Measurements from ENCODE around the gene NKX2-2. TPM values are rescaled to one million over a fixed set of nuclear protein-coding genes. Genes with fewer than 3 reads are reported as not detected.

NKX2-2 gene
- not detected for polyA plus RNA-seq (ENCODE audit: insufficient read length)
- long read RNA-seq, donor 1, result 0 reads
- long read RNA-seq, donor 2, result 0 reads
- long read RNA-seq, donor 3, result 0 reads
- long read RNA-seq, donor 4, result 0 reads
- long read RNA-seq, donor 5, result 0 reads
- long read RNA-seq, donor 6, result 0 reads
- long read RNA-seq, donor 7, result 0 reads
- long read RNA-seq, donor 8, result 0 reads

DNA sequence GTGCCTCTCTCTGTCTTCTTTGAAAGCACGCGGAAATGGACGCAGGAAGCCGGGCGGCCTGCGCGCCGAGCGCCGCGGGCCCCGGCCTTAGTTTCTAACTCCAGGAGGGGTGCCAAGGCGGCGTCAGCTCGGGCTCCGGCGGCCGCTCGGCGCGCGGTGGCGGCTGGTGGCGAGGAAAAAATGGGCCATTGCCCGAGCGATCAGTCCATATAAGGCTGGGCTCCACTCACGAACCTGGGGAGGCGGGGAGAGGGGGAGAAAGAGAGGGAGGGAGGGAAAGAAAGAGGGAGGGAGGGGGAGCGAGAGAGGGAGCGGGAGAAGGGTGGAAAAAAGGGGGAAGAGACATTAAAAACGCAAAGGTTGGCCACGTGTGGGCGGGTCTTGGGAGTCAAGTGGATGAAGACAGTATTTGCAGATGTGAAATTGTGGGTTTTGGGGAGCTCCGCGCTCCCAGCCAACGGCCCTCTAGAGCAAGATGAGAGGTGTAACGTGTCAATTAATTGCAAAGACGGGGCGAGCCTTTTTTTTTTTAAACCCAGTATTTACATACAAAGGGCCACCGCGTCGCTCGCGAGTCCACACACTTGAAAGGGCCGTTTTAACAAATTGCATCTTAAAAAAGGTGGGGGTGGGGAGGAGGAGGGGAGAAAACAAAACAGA, at the start of gene NKX2-2:
NKX2-2 (minus strand) TSS at position 184 of the 660 bp plus-strand sequence. CDS start 395 bp downstream, outside the sequence.
- no peak for DNase-seq

DNA sequence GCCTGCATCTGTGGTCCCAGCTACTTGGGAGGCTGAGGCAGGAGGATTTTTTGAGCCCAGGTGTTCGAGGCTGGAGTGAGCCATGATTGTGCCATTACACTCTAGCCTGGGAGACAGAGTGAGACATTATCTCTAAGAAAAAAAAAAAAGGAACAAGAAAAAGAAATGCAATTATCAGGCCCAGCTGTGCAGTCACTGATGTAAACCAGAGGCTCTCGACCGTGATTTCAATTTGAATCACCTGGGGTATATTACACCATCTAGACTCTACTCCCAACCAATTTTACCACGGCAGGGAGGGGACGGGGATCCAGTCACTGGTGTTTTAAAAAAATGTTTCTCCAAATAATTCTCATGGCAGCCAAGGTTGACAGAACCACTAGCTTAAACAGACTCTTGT, 48.8 kb upstream of the NKX2-2 start:
- DNase-seq, result no peak

DNA sequence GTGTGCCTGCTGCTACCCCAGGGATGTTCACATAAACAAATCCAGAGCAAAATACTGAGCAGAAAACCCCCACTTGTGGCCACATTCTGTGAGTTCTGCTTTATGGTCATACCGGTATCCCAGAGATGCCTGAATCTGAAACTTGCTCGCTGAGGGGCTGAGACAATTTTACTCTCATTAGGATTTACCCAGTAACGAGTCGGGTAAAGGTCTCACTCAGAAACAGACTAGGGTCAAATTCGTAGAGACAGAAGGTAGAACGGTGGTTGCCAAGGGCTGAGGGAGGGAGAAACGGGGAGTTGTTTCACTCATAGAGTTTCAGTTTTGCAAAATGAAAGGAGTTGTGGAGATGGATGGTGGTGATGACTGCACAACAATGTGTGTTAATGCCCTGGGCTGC, 45.4 kb upstream of the NKX2-2 start:
- no peak for DNase-seq

DNA sequence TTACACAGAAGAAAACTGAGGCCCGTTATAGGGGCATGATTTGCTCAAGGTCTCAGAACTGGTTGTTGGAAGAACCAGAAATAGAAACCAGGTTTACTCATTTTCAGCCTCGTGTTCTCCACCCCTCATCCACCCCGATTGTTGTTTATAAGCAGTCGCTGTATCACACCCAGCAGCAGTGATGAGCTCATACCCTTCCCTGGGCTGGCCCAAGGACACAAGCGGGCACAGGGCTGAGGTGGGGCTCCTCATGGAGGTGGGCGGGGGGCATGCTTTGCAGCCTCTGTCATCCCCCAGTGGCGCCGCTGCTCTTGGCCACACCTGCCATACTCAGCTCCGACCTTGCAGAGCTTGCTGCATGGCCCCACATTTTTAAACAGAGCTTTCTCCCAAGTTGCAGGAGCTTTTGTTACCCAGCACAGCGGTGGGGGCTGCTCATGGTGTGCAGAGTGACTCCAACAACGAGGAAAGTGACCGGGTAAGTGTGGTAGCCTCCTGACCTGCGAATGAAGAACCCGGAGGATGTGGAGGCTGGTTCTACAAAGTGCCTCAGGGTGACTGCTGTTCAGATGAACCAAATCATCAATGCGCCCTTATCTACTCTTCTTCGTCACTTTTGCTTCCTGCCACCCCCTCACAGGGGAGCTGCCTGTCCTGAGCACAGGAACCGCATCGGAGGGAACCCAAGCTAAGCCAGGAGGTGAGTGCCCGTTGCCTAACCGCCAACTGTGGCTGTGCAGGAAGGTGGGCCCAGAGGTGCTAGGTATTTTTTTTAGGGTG, 43.6 kb upstream of the NKX2-2 start:
- no peak for DNase-seq

DNA sequence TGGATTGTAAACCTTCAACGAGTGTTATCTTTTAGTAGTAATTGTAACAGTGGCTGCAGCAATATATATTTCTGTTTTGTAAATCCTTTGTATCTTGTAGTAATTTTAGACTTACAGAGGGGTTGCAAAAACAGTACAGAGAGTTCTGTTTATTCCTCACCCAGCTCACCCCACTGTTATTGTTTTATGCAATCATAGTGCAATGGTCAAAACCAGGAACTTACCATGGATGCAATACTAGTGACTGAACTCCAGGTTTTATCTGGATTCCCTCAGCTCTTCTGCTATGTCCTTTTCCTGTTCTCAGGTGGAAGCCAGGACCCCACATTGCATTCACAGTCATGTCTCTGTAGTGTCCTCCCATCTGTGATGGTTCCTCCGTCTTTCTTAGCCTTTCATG, 42.5 kb upstream of the NKX2-2 start:
- no peak for DNase-seq

DNA sequence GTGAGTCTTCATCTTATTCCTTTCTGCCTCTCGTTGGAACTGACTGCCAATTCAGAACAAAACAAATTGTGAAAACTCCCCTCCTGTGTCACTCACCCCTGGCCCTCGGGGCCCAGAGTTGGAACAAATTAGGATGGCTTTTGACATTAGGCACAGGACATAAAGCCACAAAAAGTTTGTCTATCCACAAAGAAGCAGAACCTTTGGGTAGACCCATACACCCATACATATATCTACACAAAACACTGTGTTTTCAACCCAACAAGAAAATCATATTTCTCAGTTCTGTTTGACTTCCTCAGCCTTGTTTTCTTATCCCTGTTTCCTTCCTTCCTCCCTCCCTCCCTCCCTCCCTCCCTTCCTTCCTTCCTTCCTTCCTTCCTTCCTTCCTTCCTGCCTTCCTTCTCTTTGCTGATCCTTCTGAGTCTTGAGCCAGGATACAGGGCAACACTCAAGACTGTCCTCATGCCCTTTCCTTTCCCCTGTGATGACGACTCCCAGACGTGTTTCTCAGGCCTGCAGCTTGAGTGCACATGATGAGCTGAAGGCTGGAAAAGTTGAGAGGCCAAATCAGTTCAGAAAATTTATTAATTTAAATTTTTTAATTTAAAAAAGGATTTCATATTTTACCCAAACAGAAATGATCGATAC, 41.7 kb upstream of the NKX2-2 start:
- DNase-seq, result no peak

DNA sequence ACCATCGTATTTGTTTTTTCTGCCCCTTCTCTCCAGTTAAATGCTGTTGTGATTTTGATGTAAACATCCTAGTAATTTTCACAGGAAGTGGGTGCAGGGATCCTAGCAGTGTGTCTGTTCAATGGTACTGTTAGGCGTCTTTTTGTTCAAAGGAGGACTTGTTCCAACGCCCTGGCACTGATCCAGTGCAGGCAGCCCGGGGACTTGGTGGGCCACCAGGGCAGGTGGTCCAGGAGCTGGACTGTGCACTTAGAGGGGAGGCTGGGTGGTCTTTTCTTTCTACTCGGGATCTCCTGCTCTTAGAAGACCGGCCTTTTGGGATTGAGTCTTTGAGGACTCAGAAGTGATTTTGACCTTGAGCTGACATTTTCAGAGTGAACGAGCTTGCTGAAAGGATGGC, 41.1 kb upstream of the NKX2-2 start:
- DNase-seq, result no peak

DNA sequence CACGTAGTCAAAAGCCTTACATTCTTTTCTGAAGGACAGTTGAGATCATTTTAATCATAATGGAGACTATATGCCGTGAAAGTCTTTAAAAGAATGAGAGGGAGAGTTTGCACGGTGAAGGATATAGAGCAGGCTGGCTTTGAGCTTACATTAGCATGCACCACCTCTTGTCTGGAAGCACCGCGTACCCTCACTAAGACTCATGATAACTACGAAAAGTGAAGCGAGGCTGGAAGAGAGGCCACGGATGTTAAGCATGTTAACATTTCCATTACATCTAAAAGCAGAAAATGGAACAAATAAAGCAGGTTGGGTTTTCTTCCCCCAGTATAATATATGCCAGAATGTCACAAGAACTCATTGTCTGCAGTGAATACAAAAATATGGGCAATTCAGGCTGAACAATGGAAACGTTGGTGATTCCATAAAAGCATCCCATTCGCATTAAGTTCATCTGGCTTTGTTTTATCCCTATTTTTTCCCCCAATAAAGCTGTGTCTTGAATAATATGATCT, 40.6 kb upstream of the NKX2-2 start:
- no peak for DNase-seq

DNA sequence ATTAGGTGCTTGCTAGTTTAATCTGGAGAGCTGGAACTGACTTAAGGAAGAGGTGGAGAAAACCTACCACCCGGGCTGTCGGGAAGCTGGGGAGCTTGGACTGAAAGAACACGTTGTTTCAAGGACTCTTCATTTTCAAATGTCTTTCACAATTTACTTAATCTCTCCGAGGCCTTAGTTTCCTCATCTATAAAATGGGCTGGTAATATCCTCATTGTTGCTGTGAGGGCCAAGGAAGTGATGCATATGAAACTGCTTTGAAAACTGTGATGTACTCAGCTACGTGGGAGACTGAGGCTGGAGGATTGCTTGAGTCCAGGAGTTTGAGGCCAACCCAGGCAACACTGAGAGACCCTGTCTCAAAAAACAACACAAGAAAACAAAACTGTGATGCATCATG, 36.7 kb upstream of the NKX2-2 start:
- no peak for DNase-seq

DNA sequence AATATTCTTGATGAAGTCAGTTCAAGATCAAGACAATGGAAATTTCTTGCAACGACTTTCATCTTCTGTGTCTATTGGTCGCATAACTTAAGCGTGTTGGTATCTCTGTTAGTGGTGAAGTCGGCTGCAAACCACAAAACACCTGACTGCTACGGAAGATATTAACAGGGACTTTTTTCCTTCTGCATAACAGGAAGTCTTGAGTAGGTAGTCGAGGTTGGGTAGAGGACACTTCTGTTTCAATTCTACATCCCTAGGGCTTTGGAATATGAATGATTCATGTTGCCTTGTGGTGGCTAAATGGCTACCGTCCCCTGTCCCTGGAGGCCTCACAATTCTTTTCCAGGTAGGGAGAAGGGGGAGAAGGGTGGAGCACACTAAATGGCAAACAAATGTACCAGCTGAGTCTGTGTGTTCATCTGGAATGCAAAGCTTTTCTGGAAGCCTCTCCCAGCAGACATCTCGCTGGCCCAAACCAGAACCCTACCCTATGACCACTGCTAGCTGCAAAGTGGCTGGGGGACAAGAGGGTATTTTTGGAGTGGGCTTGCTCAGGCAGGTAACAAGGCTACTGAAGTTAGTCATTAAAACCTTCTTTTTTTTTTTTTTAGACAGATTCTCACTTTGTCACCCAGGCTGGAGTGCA, 34.6 kb upstream of the NKX2-2 start:
- no peak for DNase-seq

DNA sequence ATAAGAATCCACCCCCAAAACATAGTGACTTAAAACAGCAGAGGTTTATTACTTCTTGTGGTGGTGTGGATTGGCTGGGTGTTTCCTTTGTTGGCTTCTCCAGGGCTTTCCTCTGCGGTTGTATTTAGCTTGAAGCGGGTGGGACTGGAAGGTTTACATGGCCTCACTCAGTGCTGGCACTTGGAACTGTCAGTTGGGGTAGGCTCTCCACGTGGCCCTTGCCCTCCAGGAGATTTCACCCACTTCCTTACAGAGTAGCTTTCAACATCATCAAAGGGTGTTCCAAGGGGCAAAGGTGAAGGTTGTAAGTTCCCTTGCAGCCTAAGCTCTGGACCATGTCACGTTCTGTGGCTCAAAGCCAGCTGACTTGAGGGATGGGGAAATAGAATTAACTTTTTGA, 32.5 kb upstream of the NKX2-2 start:
- DNase-seq, result no peak

DNA sequence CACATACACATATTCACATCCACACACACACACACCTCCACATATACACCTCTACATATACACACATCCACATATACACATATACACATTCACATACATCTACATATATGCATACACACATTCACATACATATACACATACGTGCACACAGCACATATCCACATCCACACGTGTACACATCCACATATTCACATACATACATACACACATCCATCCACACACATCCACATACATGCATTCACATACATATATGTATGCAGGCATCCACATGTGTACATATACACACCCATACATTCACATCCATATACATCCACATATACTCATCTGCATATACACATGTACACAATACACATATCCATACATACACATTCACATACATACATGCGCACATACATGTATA, 25.6 kb upstream of the NKX2-2 start:
- DNase-seq, result no peak

DNA sequence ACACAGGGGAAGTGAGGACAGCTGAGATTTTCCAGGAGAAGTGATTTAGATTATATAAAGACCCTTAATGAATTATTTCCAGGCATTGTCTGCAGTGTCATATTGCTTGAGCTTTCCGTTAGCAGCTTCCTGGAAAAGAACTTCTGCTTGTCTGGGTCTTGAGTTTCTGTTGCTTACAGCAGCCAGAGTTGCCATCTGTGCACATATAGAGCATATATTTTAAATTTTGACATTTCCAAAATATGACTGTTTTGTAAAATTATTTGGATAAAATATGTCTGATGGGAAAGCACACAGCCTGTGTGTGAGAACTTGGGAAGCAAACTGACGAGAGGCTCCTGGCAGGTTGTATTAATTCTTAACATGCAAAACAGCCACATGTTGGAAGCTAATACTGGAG, 21.0 kb upstream of the NKX2-2 start:
- DNase-seq, result no peak

DNA sequence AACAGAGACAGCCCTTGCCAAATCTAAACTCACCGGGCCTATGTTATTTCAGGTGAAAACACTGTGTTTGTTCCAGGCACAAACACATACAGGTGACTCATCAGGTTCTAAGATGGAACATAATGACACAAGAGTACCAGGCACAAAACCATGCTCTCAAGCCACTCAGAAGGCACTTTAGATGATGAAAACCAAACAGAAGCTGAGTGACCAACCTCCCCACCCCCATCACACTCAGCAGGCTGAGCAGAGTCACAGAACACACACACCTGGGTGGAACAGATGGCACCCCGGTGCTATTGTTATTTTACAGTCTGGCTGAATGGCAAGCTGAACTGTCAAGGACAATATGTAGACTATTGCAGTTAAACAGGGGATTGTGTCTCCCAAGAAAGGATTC, 20.6 kb upstream of the NKX2-2 start:
- no peak for DNase-seq

DNA sequence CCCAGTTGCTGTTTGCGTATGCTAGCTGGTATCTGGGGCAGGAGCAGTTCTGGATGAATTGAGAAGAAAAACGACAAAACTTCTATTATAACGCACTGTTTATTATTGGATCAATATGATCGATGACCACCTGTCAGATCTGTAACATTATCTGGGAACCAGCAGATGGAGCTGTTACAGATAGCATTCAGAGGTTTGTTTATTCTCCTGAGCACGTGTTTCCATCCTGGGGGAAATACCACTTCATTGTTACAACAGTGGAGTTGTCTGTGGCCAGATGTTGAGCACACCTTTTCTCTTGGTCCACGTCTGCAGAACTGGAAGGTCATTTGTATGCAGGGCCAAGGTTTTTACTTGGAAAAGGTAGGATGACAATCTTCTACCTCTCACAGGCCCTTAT, 16.0 kb upstream of the NKX2-2 start:
- DNase-seq, result no peak

DNA sequence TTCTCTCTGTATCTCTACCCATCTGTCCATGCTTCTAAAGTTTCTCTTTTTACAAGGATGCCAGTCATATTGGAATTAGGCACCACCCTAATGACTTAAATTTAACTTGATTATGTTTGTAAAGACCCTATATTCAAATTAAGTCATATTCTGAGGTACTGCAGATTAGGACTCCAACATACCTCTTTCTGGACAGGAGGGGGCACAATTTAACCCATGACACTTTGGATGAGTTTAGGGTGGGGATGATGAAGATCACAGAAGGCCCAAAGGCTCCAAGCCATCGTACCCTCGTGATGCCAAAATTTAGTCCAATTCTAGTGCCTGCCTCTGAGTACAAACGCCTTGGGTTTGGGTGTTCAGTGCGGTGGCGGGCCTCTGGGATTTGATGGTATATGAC, 15.0 kb upstream of the NKX2-2 start:
- DNase-seq, result no peak

DNA sequence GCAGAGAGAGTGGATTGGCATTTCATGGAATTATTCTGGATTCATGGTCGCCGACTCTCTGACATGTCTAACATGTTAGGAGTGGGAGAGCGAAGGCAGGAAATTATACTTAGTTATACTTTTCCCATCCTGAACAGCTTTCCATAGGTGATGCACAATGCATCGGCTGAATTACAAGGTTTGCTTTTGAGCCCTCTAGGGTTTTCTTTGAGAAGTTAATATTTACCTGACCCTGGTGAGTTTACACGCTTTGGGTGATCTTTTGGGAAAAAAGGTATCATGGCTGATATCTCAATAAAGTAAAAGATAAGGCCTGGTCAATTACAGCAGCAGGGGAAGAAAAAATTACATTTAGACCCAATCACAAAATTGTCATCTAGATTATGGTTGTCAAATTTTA, 14.0 kb upstream of the NKX2-2 start:
- DNase-seq, result no peak

DNA sequence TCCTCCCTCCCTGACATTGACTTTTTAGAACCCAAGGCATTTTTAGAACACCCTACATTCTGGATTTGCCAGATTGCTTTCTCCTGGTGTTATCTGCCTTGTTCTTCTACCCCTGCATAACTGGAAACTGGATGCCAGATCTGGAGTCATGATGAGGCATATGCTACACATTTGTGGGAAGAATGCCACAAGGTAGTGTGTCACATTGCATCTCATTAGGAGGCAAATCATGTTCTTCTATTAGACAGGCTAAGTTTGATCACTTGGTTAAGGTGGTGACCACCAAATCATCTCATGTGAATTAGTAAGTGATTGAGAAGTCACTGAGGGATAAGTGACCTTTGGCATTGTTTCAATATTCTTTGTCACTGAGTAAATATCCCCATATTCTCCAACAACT, 12.9 kb upstream of the NKX2-2 start:
- no peak for DNase-seq

DNA sequence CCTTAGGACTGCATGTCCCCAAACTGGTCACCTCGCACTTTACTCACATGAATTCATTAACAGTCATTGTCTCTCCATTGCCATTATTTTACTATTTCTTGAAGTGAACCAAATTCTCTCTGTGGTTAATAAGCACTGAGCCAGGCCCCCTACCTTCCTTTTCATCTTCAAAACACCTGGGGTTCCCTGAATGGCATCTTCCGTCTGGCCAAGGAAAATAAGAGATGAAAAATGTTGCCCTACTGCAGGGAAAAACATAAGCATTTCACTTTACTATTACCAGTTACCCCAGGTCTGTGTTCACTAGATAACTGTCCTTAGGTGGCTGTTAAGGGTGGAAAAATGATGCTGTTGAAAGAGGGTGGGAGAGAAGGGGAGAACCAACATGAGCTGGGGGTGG, 10.0 kb upstream of the NKX2-2 start:
- DNase-seq, result no peak

DNA sequence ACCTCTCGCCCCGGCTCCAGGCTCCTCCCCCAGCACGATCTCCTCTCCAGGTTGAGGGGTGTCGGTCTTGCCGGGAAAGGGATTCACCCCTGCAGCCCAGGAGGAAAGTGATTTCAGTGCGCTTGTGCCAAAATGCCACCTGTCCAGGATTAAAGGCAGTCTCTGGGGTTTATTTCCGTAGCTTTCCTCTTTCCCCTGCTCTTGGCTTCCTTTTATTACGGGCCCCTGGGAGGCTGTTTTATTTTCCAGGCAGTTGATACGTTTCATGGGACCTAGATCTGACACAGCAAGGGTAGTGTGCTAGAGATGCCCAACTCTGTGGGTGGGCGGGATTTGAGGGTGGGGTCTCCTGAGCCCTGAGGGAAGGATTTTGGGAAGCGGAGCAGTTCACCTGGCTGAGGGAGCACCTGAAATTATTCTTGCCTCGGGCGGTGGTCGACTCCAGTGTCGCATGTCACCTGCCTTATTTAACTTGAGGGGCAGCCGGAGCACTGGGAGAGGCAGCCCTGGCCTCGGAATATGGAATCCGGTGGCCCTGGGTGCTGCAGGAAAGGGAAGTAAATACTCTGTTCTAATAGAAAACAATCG, 9.5 kb upstream of the NKX2-2 start:
- no peak for DNase-seq

DNA sequence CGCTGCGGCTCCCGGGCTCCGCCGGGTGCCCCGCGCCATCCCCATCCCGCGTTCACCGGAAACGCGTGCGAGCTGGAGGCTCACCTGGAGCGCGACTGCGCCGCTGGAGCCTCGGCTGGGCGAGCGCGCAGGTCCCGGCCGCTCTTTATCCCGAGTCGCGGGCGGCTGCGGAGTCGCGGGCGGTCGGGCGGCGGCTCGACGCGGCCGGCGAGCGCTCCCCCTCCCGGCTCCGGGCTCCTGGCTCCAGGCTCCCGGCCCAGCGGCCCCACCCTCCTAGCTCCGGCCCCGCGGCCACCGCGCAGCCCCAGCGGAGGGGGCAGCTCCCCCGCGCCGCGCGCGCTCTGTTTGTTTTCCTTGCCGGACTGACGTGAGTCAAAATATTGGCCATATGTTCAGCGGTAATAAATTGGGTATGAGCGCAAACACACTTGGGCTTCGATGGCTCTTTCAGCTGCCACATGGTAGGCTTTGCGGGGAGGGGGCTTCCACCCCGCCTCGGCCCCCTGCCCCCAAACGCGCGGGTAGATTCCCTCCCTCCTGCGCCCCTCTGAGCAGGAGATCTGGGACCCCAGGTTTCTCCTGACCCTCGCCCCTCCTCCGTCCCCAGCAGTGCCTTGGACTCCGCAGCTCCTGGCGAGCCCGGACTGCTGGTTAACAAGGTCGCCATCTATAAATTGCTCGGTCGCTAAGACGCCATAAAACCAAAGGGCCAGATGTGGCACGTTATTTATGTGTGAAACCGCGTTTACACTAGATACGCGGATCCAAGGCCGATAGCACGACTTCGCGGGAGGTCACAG, 8.8 kb upstream of the NKX2-2 start:
- DNase-seq, result no peak

Data from left kidney (tissue), 8 donors.